H1 (cell line): ENCODE measurements around the gene ACTL10. TPM values are rescaled to one million over a fixed set of nuclear protein-coding genes. Genes with fewer than 3 reads are reported as not detected.

Experiments used
- CTCF ChIA-PET: fragments of 300-600 bp; sonication (Branson Sonifier 250); formaldehyde crosslinking; loops from one replicate; lab custom pipeline; 2021; ENCODE audit not compliant: partially characterized antibody; lab: Charles Lee
- POLR2A ChIA-PET: fragments of 300-600 bp; sonication (Branson Sonifier 250); formaldehyde crosslinking; loops from one replicate; lab custom pipeline; 2021; ENCODE audit warnings: inconsistent platforms; ENCODE audit not compliant: partially characterized antibody; lab: Charles Lee
- DNase-seq, 2 experiments: peaks; one replicate each; pipeline versions ENCODE4 v3.0.0 to v3.0.0-alpha.2; 2010 to 2022; ENCODE audit warnings: low spot score in 2 of 2, low read depth in 1 of 2, mixed read lengths in 1 of 2
- FAIRE-seq: peaks from 2 replicates; lab custom pipeline; 2011; peaks lifted over from hg19 to GRCh38; lab: Jason Lieb, UNC
- H2AFZ ChIP-seq: 2 replicates; pipeline ENCODE4 v1.8.1; 2012; ENCODE audit warnings: low read length, inconsistent platforms
- H2AK5ac ChIP-seq: 2 replicates; pipeline ENCODE4 v1.6.1; 2013; ENCODE audit warnings: low read depth, low read length
- H2BK120ac ChIP-seq: replicated peaks from 2 replicates; pipeline ENCODE3; 2013; ENCODE audit warnings: low read depth, low read length, inconsistent platforms
- H2BK12ac ChIP-seq: 2 replicates; pipeline ENCODE4 v1.6.1; 2013; ENCODE audit warnings: low read depth, low read length
- H2BK15ac ChIP-seq: 2 replicates; pipeline ENCODE4 v1.6.1; 2013; ENCODE audit warnings: low read length
- H2BK20ac ChIP-seq: 2 replicates; pipeline ENCODE4 v1.6.1; 2013; ENCODE audit warnings: low read length
- H2BK5ac ChIP-seq: 2 replicates; pipeline ENCODE4 v1.6.1; 2013; ENCODE audit warnings: low read depth, low read length
- H3K14ac ChIP-seq: 2 replicates; pipeline ENCODE4 v1.6.1; 2013; ENCODE audit warnings: inconsistent platforms; ENCODE audit not compliant: insufficient read length
- H3K18ac ChIP-seq: 2 replicates; pipeline ENCODE4 v1.6.1; 2013; ENCODE audit warnings: low read length; ENCODE audit errors: extremely low read depth
- H3K23ac ChIP-seq: 2 replicates; pipeline ENCODE4 v1.6.1; 2013; ENCODE audit warnings: inconsistent platforms; ENCODE audit not compliant: insufficient read length
- H3K23me2 ChIP-seq: 2 replicates; pipeline ENCODE4 v1.6.1; 2013; ENCODE audit warnings: low read depth, low read length
- H3K27ac ChIP-seq: 2 replicates; pipeline ENCODE4 v1.6.1; 2011; ENCODE audit warnings: low read depth, low read length, inconsistent platforms
- H3K27me3 ChIP-seq, 4 experiments: replicated peaks in 1 of 4; 1 replicate in 1 of 4; 2 replicates in 3 of 4; pipeline versions ENCODE4 v1.6.1 to v1.8.1; 2011 to 2013; ENCODE audit warnings: low read length in 3 of 4, mild to moderate bottlenecking in 3 of 4, inconsistent platforms in 2 of 4, mixed read lengths in 2 of 4, moderate library complexity in 1 of 4; ENCODE audit not compliant: control insufficient read depth in 3 of 4, insufficient read depth in 3 of 4; ENCODE audit errors: extremely low read depth in 1 of 4
- H3K36me3 ChIP-seq, 4 experiments: 2 replicates each; pipeline versions ENCODE4 v1.6.1 to v1.8.1; 2011 to 2013; ENCODE audit warnings: mild to moderate bottlenecking in 4 of 4, low read length in 3 of 4, moderate library complexity in 2 of 4, control low read depth in 1 of 4, inconsistent platforms in 1 of 4; ENCODE audit not compliant: insufficient read depth in 4 of 4, control insufficient read depth in 2 of 4
- H3K4ac ChIP-seq: replicated peaks from 2 replicates; pipeline ENCODE3; 2013; ENCODE audit warnings: low read length, low read depth, mixed read lengths, inconsistent platforms; ENCODE audit not compliant: insufficient read length
- H3K4me1 ChIP-seq, 4 experiments: replicated peaks in 1 of 4; 1 replicate in 1 of 4; 2 replicates in 3 of 4; pipeline versions ENCODE4 v1.6.1 to v1.8.1; 2011 to 2013; ENCODE audit warnings: low read length in 3 of 4, inconsistent platforms in 2 of 4, mixed read lengths in 1 of 4; ENCODE audit not compliant: insufficient read depth in 4 of 4, control insufficient read depth in 3 of 4
- H3K4me2 ChIP-seq, 2 experiments: 2 replicates each; pipeline versions ENCODE4 v1.6.1 to v1.8.1; 2011 to 2013; ENCODE audit warnings: low read depth in 2 of 2, low read length in 2 of 2, control low read depth in 1 of 2, inconsistent platforms in 1 of 2, mild to moderate bottlenecking in 1 of 2; ENCODE audit not compliant: insufficient read depth in 1 of 2
- H3K4me3 ChIP-seq, 4 experiments: fragments of 200-600, 300-600 bp in 1 of 4; sonication (generic), shearing (Covaris generic), sonication (Bioruptor Twin) in 1 of 4; 2 replicates each; pipeline versions ENCODE4 v1.5.1 to v1.8.1; 2011 to 2016; ENCODE audit warnings: low read length in 4 of 4, low read depth in 3 of 4, control low read depth in 2 of 4, inconsistent platforms in 2 of 4, mild to moderate bottlenecking in 2 of 4, mixed read lengths in 1 of 4, moderate library complexity in 1 of 4; ENCODE audit not compliant: insufficient read depth in 2 of 4; ENCODE audit errors: extremely low read depth in 1 of 4
- H3K56ac ChIP-seq: replicated peaks from 2 replicates; pipeline ENCODE3; 2013; ENCODE audit warnings: low read depth, mild to moderate bottlenecking, mixed read lengths, low read length, inconsistent platforms; ENCODE audit not compliant: insufficient read length
- H3K79me1 ChIP-seq: 2 replicates; pipeline ENCODE4 v1.6.1; 2013; ENCODE audit warnings: low read depth, low read length, control low read depth
- H3K79me2 ChIP-seq, 2 experiments: 2 replicates each; pipeline versions ENCODE4 v1.6.1 to v1.8.1; 2012 to 2013; ENCODE audit warnings: low read length in 2 of 2, mild to moderate bottlenecking in 2 of 2, inconsistent platforms in 1 of 2; ENCODE audit not compliant: insufficient read depth in 2 of 2, control insufficient read depth in 1 of 2
- H3K9ac ChIP-seq, 4 experiments: replicated peaks in 1 of 4; 1 replicate in 1 of 4; 2 replicates in 3 of 4; pipeline versions ENCODE4 v1.6.1 to v1.8.1; 2011 to 2013; ENCODE audit warnings: low read depth in 3 of 4, low read length in 3 of 4, control low read depth in 2 of 4, mild to moderate bottlenecking in 2 of 4, moderate library complexity in 2 of 4, inconsistent platforms in 1 of 4; ENCODE audit errors: extremely low read depth in 1 of 4
- H3K9me3 ChIP-seq, 2 experiments: 2 replicates each; pipeline versions ENCODE4 v1.6.1 to v1.8.1; 2012 to 2013; ENCODE audit warnings: mild to moderate bottlenecking in 2 of 2, moderate library complexity in 2 of 2, control low read depth in 1 of 2, inconsistent platforms in 1 of 2, low read depth in 1 of 2, low read length in 1 of 2, mixed read lengths in 1 of 2; ENCODE audit not compliant: insufficient read depth in 2 of 2
- H4K20me1 ChIP-seq, 2 experiments: replicated peaks in 1 of 2; 2 replicates each; pipeline versions ENCODE3 to v1.8.1; 2011 to 2013; ENCODE audit warnings: inconsistent platforms in 2 of 2, low read length in 2 of 2, mild to moderate bottlenecking in 1 of 2; ENCODE audit not compliant: insufficient read depth in 2 of 2, control insufficient read depth in 1 of 2
- H4K5ac ChIP-seq: 2 replicates; pipeline ENCODE4 v1.6.1; 2013; ENCODE audit warnings: low read length, low read depth, mixed read lengths, inconsistent platforms; ENCODE audit not compliant: insufficient read length
- H4K8ac ChIP-seq: 2 replicates; pipeline ENCODE4 v1.8.0; 2013; ENCODE audit warnings: mild to moderate bottlenecking, moderate library complexity, low read length, inconsistent platforms; ENCODE audit not compliant: insufficient read depth; ENCODE audit errors: extremely low read depth
- H4K91ac ChIP-seq: replicated peaks from 2 replicates; pipeline ENCODE3; 2013; ENCODE audit warnings: low read length, mixed read lengths, inconsistent platforms; ENCODE audit not compliant: insufficient read length
- BRCA1 ChIP-seq: IDR thresholded peaks from 2 replicates; pipeline ENCODE4 v1.6.1; 2012; ENCODE audit warnings: low read depth, low read length, improper control_type of control experiment
- EZH2 ChIP-seq: fragments of 200-600 bp; sonication (generic); IDR thresholded peaks from 2 replicates; pipeline ENCODE4 v1.7.1; 2012; ENCODE audit warnings: low read depth, mild to moderate bottlenecking, moderate library complexity, low read length, inconsistent platforms; ENCODE audit not compliant: severe bottlenecking
- HDAC2 ChIP-seq, 2 experiments: fragments of 300-600 bp in 1 of 2; sonication (generic) in 1 of 2; IDR thresholded peaks; 2 replicates each; pipeline ENCODE4 v1.6.1; 2011 to 2012; ENCODE audit warnings: low read depth in 2 of 2, low read length in 2 of 2, mild to moderate bottlenecking in 2 of 2, moderate library complexity in 2 of 2, borderline replicate concordance in 1 of 2, inconsistent platforms in 1 of 2
- SP1 ChIP-seq: IDR thresholded peaks from 2 replicates; pipeline ENCODE4 v1.6.1; 2011; ENCODE audit warnings: low read depth, low read length
- whole genome bisulfite sequencing, 2 experiments: shearing (Covaris generic) in 1 of 2; methylation state at CpG; one replicate each; pipeline versions ENCODE4 v1.1.6 to v1.1.7; 2013 to 2015; ENCODE audit warnings: low lambda C conversion rate in 2 of 2, mixed read lengths in 2 of 2, inconsistent platforms in 1 of 2, low coverage in 1 of 2, missing lambda C conversion rate in 1 of 2; ENCODE audit not compliant: insufficient replicate concordance in 2 of 2, insufficient coverage in 1 of 2, insufficient read length in 1 of 2; ENCODE audit errors: extremely low coverage in 1 of 2, missing lambda C conversion rate in 1 of 2; 5-methylcytosine and 5-hydroxymethylcytosine counted together
- polyA plus RNA-seq, 7 experiments: library from polyadenylated mRNA; depleted of rRNA in 3 of 7; stranded (reverse) in 5 of 7; unstranded in 2 of 7; fragments of >200 nt in 5 of 7; fragments of 200-250 nt in 2 of 7; gene quantifications; 1 replicate in 5 of 7; 2 replicates in 1 of 7; 4 replicates in 1 of 7; pipeline versions ENCODE4 v1.2.1 to v1.2.3, GENCODE V29; 2011 to 2013; ENCODE audit warnings: missing spikeins in 2 of 7, mixed read lengths in 2 of 7
- total RNA-seq: library from RNA; stranded (reverse); fragmentation: NEBNext Ultra II Directional; extraction: Animal tissue kit (Norgen Biotek cat#: 25700); gene quantifications from 2 replicates; pipeline ENCODE4 v1.2.1, GENCODE V29; 2021

Gene ACTL10
- total and polyA plus RNA-seq, 2 of the 8 experiments (the other 6 are each of a cell fraction or from before 2014, with no cell fraction given): 0.26 TPM; not detected in 1

GRCh38 chr20:33640287-33640686 is 26.5 kb upstream of the ACTL10 start:
- CTCF ChIA-PET: interaction anchor here (1.0 to 2.1 kb wide), 4 partner anchors 9 to 28 kb away, joined by 3 to 7 read pairs (median 4); no protein-coding TSS in a partner anchor
- Histone ChIP-seq H2AK5ac (no peak overlapping the region), H2AFZ (no peak overlapping the region), H3K56ac (no peak overlapping the region), H3K23ac (no peak overlapping the region), H2BK5ac (no peak overlapping the region), H3K9me3 (no peaks in the 10 kb centered on the region), H3K79me1 (no peaks in the 10 kb centered on the region), H2BK20ac (no peak overlapping the region), H3K27ac (no peak overlapping the region), H4K8ac (no peak overlapping the region), H3K9ac (no peak overlapping the region), H3K4me1 (no peaks in the 10 kb centered on the region), H3K23me2 (peaks cover 2% of the 10 kb centered on the region; the same call in 1 of the 2 replicates), H4K20me1 (peaks cover 0 to 1% of the 10 kb centered on the region in 2 experiments), H3K14ac (no peak overlapping the region), H3K4me3 (no peak overlapping the region), H4K5ac (no peak overlapping the region), H2BK15ac (no peak overlapping the region), H2BK120ac (no peak overlapping the region), H2BK12ac (no peak overlapping the region), H3K79me2 (no peaks in the 10 kb centered on the region), H3K27me3 (no peaks in the 10 kb centered on the region), H3K18ac (no peak overlapping the region), H4K91ac (no peak overlapping the region), H3K4me2 (no peak overlapping the region), H3K4ac (no peak overlapping the region), H3K36me3 (peaks cover 0 to 31% (median 2%) of the 10 kb centered on the region in 4 experiments; a peak in 4 of 8 replicates)
- DNase-seq (no peak), FAIRE-seq (no peak)
- POLR2A ChIA-PET: interaction anchor here (0.7 kb wide), 1 partner anchor 1228 kb away, joined by 3 read pairs; no protein-coding TSS in a partner anchor
- WGBS, 2 experiments: 93% methylated on average over 13 of the region's 13 CpGs; no CpG with 5 or more reads in 1 of the 2 experiments
- TF ChIP-seq HDAC2 (IDR thresholded peaks at IDR 0.05; ENCODE audit: borderline replicate concordance in 1 of 2, low read depth in 2 of 2, low read length in 2 of 2): no peak
- TF ChIP-seq EZH2: no peak
- TF ChIP-seq BRCA1: no peak
- TF ChIP-seq SP1: no peak
